LNCAP (cell line): ENCODE measurements around the gene SLC38A6.

ENCODE experiments used
- TF ChIP-seq, protein P1 (sequence below): fragments of 450-650 bp; IDR thresholded peaks from 2 replicates; pipeline ENCODE4 v1.5.1; 2017; ENCODE audit warnings: mild to moderate bottlenecking

The SLC38A6 gene

DNA sequence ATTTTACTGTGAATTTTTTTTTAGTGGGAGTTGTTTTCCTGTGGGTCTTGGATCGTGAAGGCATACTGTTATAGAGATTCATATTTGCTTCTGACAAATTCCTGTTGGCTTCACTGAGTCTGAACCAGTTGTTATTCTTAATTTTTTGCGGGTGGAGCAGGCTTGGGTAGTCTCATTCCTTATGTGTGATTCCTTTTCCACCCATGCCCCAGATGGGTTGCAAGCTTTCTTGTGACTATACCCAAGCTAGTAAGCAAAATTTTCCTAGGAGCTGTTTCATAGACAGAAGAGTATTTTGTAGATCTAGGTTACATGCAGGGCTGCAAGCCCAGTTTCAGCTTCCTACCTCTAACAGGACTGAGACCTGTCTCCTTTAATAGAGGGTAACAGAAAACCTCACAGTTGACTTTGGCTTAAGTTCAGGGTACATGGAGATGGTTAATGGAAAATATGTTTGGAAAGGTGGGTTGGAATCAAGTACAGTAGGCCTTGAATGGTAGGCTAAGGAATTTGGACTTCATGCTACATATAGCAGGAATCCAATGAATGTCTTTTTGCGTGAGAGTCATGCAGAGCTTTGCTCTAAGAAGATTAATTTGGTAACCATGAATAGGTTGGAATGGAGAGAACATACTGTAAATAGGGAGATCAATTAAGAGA is 29.1 kb upstream of the SLC38A6 start:
- TF ChIP-seq, protein P1, sequence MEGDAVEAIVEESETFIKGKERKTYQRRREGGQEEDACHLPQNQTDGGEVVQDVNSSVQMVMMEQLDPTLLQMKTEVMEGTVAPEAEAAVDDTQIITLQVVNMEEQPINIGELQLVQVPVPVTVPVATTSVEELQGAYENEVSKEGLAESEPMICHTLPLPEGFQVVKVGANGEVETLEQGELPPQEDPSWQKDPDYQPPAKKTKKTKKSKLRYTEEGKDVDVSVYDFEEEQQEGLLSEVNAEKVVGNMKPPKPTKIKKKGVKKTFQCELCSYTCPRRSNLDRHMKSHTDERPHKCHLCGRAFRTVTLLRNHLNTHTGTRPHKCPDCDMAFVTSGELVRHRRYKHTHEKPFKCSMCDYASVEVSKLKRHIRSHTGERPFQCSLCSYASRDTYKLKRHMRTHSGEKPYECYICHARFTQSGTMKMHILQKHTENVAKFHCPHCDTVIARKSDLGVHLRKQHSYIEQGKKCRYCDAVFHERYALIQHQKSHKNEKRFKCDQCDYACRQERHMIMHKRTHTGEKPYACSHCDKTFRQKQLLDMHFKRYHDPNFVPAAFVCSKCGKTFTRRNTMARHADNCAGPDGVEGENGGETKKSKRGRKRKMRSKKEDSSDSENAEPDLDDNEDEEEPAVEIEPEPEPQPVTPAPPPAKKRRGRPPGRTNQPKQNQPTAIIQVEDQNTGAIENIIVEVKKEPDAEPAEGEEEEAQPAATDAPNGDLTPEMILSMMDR: no peak

DNA sequence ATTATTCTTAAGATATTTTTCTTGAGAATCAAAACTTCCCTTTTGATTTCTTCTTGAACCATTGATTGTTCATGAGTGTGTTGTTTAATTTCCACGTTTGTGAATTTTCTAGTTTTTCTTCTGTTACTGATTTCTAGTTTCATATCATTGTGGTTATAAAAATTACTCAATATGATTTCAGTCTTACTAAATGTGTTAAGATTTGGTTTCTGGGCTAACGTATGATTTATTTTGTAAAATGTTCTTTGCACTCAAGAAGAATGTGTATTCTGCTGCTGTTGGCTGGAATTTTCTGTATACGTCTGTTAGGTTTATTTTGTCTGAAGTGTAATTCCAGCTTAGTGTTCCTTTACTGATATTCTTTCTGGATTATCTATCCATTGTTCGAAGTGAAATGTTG is 24.8 kb upstream of the SLC38A6 start:
- TF ChIP-seq, protein P1: no peak

DNA sequence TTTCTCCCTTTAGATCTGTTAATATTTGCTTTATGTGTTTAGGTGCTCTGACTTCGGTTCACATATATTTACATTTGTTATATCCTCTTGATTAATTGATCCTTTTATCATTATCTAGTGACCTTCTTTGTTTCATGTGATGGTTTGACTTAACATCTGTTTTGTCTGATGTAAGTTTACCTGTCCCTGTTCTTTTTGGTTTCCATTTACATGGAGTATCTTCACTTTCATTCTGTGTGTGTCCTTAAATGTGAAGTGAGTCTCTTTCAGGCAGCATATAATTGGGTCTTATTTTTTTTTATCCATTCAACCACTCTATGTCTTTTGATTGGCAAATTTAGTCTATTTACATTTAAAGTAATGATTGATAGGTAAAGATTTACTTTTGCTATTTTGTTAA is 24.4 kb upstream of the SLC38A6 start:
- TF ChIP-seq, protein P1: no peak

DNA sequence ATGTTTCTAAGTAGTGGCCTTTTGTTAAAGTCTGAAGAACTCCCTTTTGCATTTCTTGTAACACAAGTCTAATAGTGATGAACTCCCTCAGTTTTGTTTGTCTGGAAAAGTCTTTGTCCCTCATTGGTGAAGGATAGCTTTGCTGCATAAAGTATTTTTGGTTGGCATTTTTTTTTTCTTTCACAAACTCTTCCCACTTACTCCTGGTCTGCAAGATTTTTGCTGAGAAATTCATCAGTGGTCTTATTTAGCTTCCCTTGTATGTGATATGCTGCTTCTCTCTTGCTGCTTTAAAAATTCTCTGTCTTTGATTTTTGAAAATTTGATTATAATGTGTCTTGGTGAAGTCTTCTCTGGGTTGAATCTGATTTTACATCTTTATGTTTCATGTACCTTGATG is 22.9 kb upstream of the SLC38A6 start:
- TF ChIP-seq, protein P1: no peak

DNA sequence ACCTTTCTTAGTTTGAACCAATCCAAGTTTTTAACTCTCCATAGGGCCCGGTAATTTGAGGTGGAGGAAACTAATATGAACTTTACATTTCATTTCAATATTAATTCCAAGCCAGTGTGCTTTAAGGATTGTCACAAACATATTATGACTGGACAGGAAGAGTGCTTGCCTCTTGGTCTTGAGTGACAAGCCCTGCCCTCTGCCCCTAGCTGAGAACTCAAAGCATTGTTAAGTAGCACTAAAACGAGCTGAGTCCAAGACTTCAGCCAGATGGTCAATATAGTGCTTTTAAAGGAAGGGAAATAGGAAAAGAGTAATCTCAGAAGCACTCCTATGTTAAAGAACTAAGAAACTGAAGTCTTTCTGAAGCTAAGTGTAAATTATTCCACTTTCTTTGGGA is 17.3 kb upstream of the SLC38A6 start:
- TF ChIP-seq, protein P1: no peak

DNA sequence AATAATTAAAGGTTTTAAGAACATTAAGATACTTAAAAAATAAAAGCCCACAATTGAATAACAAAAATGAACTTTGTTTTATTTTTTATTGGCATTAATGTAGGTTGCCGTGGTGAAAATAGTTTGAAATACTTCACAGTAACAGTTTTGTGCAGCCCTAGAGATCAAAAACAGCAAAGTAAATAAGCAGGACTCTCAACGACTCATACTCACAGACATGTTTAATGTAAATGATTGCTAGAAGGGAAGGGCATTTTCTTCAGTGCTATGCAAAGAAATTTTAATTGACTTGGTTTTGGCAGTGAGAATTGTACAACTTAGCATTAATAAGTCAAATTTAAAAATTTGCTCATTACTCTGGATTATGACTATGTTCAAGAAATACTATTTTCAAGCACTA is 16.1 kb upstream of the SLC38A6 start:
- TF ChIP-seq, protein P1: no peak

DNA sequence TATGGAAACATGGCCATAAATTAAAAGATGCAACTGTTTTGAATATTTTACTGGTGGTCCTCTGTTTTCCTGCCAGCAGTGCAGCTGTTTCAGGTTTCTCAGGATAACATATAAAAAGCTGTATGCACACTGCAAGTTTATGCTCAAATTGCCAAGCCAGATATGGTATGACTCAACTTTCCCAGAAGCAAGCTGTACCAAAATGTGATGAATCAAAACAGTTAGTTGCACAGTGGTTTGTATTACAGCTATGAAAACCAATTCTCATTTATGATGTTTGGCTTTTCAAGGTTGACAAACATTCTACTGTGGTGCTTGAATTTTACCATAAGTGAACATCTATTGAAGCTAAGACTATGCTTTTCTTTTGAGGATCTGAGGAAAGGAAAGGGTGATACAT is 15.6 kb upstream of the SLC38A6 start:
- TF ChIP-seq, protein P1: no peak

DNA sequence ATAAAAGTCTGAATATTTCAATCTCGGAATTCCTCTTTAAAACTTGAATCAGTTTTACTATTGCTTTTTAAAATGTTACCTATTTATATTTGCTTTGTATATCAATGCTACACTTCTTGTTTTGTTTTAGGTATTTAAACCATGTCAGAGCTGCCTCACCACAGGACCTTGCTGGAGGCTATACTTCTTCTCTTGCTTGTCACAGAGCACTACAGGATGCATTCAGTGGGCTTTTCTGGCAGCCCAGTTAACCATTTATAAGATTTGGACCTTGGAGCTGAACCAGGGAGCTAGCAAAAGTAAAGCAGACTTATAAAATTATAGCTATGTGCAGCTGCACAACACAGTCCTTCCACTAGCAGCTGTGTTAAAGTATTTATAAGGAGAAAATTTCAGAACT is 12.9 kb upstream of the SLC38A6 start:
- TF ChIP-seq, protein P1: no peak
